Measurements from ENCODE around the gene CGNL1.

GRCh38 chr15:57572468-57572867, 196.2 kb downstream of the CGNL1 start:
- TF ChIP-seq CTCF (IDR thresholded peaks at IDR 0.05) = no peak
- TF ChIP-seq POLR2A (IDR thresholded peaks at IDR 0.05; ENCODE audit: low read depth) = no peak
- no peak for TF ChIP-seq POLR2AphosphoS5 (IDR thresholded peaks at IDR 0.05)
- no peak for TF ChIP-seq EP300 (IDR thresholded peaks at IDR 0.05)

Measured in esophagus muscularis mucosa (tissue), 4 donors.